ENCODE results near the gene AK9.
"Not testable (repeated sequence)": the region's sequence is repeated elsewhere in the genome, so short reads cannot be mapped to it uniquely, and the experiment has no call there.

GRCh38 chr6:109569901-109570300 is 121.1 kb downstream of the AK9 start:
- TF ChIP-seq CTCF (IDR thresholded peaks at IDR 0.05; ENCODE audit: poor library complexity, severe bottlenecking); EZH2 (IDR thresholded peaks at IDR 0.05; ENCODE audit: borderline replicate concordance, insufficient read depth, low read length, poor library complexity, severe bottlenecking): not testable (repeated sequence)

Data from neural cell (in vitro differentiated cells).